HG03135 (cell line): Measurements from ENCODE around the gene IGFBP4.
A peak's percentile ranks its signal among the peaks of the same experiment; 100 is the strongest.
"Not testable (repeated sequence)": the region's sequence is repeated elsewhere in the genome, so short reads cannot be mapped to it uniquely, and the experiment has no call there.

Source experiments
- ATAC-seq: cut with Tn5 transposase; IDR thresholded peaks from one replicate; pipeline ENCODE4 v1.9.1; 2021; ENCODE audit warnings: mild to moderate bottlenecking, moderate library complexity; ENCODE audit not compliant: unreplicated experiment

Gene IGFBP4

DNA sequence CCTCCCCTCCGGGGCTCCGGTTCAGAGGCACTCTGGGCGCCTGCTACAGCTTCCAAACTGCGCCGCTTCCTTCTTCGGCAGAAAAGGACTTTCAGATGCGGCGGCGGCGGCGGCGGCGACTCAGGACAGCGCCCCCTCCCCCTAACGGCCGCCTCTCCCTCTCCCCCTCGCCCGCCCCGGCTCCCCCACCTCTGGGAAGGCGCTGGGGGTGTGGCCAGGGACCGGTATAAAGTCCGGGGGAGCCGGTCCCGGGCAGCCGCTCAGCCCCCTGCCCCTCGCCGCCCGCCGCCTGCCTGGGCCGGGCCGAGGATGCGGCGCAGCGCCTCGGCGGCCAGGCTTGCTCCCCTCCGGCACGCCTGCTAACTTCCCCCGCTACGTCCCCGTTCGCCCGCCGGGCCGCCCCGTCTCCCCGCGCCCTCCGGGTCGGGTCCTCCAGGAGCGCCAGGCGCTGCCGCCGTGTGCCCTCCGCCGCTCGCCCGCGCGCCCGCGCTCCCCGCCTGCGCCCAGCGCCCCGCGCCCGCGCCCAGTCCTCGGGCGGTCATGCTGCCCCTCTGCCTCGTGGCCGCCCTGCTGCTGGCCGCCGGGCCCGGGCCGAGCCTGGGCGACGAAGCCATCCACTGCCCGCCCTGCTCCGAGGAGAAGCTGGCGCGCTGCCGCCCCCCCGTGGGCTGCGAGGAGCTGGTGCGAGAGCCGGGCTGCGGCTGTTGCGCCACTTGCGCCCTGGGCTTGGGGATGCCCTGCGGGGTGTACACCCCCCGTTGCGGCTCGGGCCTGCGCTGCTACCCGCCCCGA is at the start of gene IGFBP4:
Gene IGFBP4 (plus strand): TSS at position 255 of the 792 bp plus-strand sequence. CDS start 286 bp downstream, at position 541.
- no peak for ATAC-seq

DNA sequence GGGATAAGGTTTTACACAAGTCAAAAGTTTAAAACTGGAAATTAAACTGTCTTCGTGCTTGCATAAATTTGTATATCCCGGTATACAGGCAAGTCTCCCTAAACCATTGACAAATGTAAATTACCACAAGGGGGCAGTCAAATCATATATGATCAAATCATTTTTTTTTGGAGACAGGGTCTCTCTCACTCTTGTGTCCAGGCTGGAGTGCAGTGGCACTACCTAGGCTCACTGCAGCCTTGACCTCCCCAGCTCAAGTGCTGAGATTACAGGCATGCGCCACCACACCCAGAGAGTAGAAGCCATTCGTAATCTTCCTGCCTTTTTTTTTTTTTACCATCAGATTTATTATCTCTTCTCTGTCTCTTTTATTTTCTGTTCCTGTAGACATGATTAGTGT is 44.1 kb upstream of the IGFBP4 start:
- ATAC-seq: no peak

DNA sequence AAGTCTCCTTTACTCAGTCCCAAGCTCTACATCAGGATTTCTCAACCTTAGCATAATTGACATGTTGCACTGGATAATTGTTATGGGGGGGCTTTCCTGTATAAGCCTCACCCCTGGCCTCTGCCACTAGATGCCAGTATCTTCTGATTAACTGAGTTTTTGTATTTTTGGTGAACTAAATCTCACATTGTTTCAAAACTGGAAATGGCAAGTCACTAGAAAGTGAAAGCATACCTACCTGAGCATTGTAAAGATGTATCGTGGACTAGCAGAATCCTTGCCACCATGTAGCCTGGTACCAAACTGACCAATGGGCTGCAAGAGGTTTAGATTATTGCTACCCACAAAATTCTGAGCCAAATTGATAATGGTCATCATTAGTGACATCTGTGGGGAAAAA is 40.6 kb upstream of the IGFBP4 start:
- ATAC-seq: no peak

DNA sequence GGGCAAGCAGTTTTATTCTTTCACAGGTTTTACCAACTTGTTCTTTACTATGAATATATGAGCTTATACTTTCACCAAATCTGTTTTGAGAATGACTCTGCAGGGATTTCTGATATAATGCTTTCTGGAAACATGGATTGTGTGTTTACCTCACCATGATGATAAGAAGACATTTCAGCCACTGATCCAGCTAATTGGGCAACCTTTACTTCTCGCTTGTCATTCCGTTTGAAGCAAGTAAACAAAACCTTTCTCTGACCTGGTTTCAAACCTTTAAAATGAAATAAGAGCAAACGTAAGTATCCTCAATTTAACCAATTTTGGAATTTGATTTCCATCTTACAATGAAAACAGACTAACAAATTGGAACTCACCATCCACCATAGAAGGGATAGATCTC is 39.2 kb upstream of the IGFBP4 start:
- ATAC-seq: no peak

DNA sequence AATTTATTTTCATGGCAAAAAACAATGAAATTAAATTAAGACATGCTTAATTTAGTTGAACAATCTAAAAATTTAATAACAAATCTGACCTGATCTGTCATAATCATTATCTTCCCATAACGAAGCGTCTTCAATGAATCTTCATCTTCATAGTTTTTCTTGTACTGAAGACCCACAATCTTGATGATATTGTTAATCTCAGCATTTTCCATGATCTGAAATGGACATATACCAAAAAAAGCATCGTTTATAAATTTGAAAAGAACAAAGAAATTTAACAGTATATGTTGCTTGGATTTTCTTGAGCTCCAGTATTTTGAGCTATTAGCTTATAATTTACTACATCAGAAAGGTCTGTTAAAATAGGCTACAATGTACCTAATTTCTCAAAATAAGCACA is 35.8 kb upstream of the IGFBP4 start:
- no peak for ATAC-seq

DNA sequence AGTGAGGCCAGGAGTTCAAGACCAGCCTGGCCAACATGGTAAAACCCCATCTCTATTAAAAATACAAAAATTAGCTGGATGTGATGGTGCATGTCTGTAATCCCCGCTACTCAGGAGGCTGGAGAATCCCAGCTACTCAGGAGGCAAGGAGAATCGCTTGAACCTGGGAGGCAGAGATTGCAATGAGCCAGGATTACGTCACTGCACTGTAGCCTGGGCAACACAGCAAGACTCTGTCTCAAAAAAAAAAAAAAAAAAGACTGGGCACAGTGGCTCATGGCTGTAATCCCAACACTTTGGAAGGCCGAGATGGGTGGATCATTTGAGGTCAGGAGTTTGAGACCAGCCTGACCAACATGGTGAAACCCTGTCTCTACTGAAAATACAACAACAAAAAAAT is 33.7 kb upstream of the IGFBP4 start:
- ATAC-seq: not testable (repeated sequence)

DNA sequence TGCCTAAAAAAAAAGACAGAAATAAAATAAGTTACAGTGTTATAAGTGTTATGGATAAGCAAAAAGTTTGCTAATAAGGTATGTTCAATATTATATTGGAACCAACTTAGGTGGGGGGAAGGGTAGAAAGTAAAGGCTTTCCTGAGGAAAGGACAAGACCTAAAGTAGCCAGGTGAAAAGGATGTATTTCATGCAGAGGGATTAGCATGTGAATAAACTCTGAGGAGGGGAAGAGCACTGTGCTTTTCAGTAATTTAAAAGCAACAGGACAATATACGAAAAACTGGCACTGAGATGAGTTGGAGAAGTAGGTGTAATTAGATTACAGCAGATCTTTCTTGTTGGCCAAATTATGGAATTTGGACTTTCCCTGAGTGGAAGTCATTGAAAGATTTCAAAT is 33.2 kb upstream of the IGFBP4 start:
- ATAC-seq: no peak

DNA sequence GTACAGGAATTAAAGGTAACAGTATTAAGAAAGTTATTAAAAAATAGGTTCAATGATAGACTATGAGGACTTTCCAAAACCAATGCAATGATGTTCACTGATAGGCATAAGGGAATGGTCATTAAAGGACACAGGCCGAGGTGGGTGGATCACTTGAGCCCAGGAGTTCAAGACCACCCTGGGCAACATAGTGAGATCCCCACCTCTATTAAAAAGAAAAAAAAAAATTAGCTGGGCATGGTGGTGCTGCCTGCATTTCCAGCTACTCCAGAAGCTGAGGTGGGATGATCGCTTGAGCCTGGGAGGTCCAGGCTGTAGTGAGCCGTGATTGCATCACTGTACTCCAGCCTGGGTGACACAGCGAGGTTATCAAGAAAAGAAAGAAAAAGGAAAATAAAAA is 31.4 kb upstream of the IGFBP4 start:
- no peak for ATAC-seq

DNA sequence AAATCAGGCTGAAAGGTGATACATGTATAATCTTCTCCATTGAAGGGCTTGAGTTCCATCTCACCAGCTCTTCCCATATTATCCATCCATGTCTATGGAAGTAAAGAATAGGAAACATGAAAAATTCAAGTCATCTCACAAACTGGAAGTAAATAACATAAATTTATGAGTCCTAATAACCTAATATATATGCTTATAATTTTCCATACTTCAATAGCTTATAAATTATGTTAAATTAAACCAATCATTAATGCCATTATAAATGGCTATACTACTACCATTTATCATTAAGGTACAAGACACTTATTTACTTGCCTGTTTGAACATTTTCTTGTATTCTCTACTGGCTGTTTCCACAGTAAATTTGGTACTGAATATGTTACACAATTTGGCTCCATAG is 30.4 kb upstream of the IGFBP4 start:
- ATAC-seq: no peak

DNA sequence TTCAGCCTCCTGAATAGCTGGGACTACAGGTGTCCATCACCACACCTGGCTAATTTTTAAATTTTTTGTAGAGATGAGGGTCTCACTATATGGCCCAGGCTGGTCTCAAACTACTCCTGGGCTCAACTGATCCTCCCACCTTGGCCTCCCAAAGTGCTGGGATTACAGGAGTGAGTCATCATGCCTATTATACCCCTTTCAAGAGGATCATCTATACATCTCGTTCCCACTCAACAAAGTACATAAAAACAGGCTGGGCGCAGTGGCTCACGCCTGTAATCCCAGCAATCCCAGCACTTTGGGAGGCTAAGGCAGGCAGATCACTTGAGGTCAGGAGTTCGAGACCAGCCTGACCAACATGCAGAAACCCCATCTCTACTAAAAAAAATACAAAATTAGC is 28.9 kb upstream of the IGFBP4 start:
- not testable (repeated sequence) for ATAC-seq

DNA sequence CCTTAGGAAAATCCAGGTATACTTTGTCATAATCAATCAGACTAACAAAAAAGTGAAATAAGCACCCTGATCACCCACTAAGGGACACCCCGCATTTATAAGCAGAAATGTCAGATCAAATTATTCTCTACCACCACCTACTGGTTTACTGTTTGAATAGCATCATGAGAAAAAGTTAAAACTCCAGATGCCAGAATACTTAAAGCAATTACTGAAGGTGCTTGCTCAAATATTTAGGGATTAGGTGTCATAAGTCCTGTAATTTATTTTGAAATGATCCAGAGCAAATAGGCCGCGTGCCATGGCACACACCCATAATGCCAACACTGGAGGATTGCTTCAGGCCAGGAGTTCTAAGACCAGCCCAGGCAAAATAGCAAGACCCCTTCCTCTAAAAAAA is 27.9 kb upstream of the IGFBP4 start:
- no peak for ATAC-seq

DNA sequence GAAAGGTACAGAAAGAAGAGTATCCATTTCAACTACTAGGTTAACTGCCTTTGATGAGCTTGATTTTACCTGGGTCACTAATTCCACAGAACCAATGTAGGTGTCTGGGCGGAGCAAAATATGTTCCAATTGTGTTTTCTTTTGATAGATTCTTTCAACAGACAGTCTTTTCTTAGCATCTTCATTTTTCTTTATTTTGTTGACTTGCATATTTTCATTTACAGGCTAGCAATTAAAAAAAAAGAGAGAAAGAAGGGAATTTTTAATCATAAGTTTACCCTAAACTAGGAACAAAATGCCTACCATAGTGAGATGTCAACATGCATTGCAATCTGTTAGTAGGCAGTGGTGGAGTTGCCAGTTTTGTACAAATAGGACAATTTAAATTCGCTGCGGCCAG is 26.6 kb upstream of the IGFBP4 start:
- ATAC-seq: no peak

DNA sequence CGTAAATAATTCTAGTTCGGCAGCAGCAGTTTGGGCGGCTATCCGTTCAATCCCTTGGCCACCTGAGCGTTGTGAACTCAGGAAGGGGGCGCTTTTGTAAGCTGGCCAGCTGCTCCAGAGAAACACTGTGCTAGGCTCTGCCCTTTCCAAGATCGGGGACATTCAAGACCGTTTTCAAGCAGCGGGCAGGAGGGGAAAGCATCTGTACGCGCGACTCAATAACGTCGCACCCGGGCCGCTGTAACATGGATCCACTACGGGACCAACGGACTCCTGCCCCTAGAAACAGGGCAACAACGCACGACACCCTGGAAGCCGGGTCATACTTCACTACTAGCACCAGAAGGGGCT is 26.0 kb upstream of the IGFBP4 start:
- ATAC-seq: peak; percentile 7

DNA sequence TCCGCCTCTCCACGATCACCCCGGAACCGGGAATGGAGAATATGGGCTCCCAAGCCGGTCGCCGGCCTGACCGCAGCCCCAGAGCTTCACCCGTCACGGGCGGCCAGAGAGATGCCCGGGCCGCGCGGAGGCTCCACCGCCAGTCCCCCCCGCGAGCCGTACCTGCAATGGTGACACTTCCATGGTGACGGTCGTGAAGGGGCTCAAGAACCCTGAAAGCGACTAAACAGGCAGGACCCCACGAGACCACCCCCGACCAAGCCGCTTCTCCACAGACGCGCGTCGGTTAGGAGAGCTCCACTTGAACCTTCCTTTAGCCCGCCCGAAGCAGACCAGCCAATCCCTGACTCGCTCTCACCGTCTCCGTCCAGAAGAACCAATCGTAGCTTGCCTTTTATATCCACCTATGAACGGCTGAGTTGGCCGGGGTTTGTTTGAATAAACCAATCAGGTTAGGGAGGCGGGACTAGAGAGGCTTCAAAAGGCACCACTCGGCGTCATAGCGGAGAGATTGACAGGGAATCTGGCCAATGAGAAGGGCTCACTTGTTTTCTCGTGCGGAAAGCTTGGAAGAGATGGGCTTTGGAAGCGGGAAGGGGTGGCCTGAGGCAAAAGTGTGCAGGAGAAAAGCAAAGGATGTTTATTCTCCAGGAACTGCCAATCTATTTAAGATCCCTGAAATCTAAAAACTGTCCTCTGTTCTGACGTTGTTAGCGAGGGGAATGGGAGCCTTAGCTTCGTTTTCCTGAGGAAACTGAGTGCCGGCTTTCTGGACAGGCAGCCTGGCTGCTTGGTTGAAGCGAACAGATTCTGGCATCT is 25.4 kb upstream of the IGFBP4 start, which contains the start of gene TOP2A:
Gene TOP2A (minus strand): TSS at position 288 of the 819 bp plus-strand sequence. CDS start 105 bp downstream, at position 183.
- ATAC-seq: peak; percentile 95

DNA sequence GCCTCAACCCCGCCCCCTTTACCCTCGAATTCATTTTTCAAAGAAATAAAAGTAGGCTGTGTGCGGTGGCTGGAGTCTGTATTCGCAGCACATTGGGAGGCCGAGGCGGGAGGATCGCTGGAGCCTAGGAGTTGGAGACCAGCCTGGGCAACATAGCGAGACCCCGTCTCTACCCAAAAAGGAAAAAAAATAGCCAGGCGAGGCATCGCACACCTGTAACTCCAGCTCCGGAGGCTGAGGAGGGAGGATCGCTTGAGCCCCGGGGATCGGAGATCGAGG is 24.9 kb upstream of the IGFBP4 start:
- no peak for ATAC-seq

DNA sequence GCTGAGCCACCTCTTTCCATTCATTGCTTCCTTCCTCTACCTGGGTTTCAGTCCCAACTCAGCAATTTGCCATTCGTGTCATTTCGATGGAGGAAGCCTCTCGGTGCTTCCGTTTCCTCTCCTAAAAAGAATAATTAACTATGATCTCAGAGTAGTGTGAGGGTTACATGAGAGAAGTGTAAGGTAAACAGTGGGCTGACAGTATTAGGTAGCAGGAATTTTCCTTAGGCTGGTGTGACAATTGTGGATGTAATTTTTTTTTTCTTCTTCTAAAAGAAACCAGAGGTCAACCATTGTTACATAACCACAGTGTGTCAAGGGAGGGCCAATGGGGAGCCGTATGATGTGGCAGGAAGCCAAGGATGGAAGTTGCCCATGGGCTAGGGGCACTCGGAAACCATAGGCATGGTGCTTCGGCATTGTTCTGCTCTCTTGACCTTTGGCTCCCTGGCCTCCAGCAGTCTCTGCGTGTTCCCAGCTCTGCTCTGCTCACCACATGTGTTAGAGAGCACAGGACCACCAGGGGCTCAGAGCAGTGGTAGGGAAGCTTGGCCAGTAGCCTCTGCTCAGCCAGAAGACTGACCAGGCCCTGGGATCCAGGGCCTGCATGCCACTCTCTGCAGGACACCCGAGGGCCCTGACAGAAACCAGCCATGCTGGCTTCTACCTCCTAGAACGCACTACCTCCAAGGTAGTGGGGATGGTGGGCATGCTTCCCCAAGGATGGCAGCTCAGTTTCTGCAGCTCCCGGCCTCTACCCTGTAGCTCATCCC is 23.5 kb upstream of the IGFBP4 start:
- ATAC-seq: no peak

DNA sequence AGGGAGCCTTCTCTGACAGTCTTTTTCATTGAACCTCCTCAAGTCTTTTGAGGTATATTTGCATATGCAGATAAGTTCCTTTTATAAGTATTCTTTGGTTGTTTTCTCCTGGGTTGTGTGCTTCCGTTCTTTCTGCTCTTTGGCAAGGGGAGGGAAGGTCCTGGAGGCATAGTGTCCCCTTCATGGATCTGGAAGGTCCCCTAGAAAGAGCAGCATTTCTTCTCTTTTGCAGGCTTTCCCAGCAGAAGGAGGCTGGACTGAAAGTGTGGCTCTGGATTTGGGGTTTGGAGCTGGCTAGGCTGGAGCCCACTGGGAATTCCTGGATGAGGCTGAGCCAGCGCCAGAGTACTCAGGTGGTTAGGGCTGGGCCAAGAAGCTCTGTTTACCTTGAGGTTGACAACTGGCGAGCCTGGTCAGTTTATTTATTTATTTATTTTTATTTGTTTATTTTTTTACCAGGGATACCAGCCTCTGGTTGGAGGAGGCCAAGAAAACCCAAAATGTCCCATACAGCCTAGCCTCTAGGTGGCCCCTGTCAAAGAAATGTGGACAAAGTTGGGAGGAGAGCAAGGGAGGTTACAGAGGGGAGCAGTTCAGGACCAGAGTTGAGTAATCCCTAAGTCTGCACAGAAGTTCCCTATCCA is 20.1 kb upstream of the IGFBP4 start:
- ATAC-seq: no peak

DNA sequence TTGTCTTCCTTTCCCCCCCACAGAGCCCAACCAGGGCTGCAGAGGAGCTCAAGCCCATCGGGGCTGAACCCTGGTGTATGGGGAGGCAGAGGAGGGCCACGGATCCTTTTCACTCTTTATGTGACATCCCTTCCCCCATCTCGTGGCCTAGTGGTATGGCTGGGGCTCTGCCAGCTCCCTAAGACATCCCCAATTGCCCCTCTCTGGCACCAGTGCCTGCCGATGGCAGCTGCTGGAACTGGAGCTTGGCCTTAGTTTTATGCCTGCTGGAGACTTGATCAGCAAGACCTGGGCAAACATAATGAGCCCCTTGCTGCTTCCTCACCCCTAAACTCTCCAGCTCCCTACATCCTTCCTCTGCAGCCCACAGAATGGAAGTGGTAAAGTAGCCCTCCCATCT is 17.5 kb upstream of the IGFBP4 start:
- no peak for ATAC-seq

DNA sequence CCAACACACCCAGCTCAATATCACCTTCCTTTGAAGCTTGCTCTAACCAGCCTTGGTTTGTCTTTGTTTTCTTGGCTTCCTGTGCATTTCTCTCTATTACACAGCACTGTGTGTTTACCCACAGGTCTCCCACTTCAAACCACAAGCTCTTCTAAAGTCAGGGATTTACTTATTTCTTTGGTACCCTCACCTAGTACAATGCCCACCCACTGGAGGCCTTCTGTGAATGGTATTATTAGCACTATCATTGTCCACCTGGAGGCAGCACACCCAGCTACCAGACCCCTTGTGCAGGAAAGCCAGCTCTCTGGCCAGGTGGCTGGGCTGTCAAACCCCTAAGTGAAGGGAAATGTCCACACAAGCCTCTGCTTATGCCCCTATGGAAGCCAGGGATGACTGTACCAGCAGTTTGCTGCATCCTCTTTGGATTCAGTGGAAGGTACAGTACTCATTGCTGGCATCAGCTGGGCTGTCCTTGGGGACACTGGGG is 16.2 kb upstream of the IGFBP4 start:
- ATAC-seq: no peak

DNA sequence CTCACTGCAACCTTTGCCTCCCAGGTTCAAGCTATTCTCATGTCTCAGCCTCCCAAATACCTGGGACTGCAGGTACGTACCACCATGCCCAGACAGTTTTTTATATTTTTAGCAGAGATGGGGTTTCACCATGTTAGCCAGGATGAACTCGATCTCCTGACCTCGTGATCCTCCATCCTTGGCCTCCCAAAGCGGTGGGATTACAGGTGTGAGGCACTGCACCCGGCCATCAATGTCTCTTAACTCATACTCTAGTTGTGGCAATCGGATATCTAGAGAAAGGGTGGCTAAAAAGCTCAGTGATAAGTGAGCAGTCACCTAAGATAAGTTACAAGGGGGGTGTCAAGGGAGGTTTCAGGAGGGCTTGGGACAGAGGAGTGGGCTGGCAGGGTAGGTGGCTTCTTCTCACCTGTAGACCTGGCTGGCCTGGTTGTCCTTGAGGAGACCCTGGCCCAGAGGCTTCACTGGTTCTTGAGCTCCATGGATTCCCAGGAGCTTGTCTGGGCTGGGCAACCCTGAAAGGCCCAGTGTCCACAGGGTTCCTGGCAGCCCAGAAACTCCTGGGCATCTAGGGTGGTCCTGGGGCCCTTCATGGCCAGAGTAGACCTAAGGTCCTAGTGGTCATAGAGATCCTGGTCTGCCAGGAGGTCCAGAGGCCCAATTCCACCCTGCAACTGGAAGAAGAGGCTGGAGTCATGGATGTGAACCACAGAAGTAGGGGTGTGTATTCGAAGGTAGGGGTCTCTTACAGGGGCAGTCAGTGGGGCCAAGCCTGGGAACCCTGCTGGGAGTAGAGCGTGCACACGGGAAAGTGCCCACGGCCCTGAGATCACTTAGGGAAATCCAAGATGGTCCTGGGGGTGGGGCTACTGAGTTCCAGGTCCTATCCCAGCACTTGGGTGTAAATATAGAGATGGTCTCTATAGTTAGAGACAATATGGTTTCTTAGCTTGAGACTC is 12.7 kb upstream of the IGFBP4 start:
- no peak for ATAC-seq
